Colonic mucosa (tissue), 4 donors: ENCODE data around the gene WWOX. TPM values are rescaled to one million over a fixed set of nuclear protein-coding genes. Genes with fewer than 3 reads are reported as not detected.

Source experiments
- DNase-seq: peaks from one replicate; pipeline ENCODE4 v3.0.0-alpha.2; 2020
- H3K27ac ChIP-seq: fragments of 200-600 bp; one replicate; pipeline ENCODE4 v1.8.0; 2021
- H3K27me3 ChIP-seq: fragments of 200-600 bp; one replicate; pipeline ENCODE4 v1.8.0; 2021
- H3K36me3 ChIP-seq: fragments of 200-600 bp; one replicate; pipeline ENCODE4 v1.8.0; 2021
- H3K4me1 ChIP-seq: fragments of 200-600 bp; one replicate; pipeline ENCODE4 v1.8.0; 2021; ENCODE audit warnings: mild to moderate bottlenecking
- H3K4me3 ChIP-seq: fragments of 200-600 bp; one replicate; pipeline ENCODE4 v1.8.0; 2021
- H3K9ac ChIP-seq, 2 donors: one replicate each; pipeline ENCODE4 v1.7.0; 2013; ENCODE audit warnings: control low read depth in 2 of 2, low read depth in 2 of 2, low read length in 2 of 2
- H3K9me3 ChIP-seq: fragments of 200-600 bp; one replicate; pipeline ENCODE4 v1.8.0; 2021
- intact Hi-C: fragments of 100-400 bp; cut with DNase I; formaldehyde crosslinking; loops from one replicate; pipeline ENCODE4 v1.14.1; 2022
- total RNA-seq, 2 donors: library from RNA; stranded (reverse); fragmentation: NEBNext Ultra II Directional in 1 of 2; extraction: Animal tissue kit (Norgen Biotek cat#: 25700) in 1 of 2; gene quantifications; one replicate each; pipeline ENCODE4 v1.2.1, GENCODE V29; 2021
- TF ChIP-seq, protein P1 (sequence below): fragments of 200-600 bp; IDR thresholded peaks from one replicate; pipeline ENCODE4 v1.8.0; 2022; ENCODE audit warnings: antibody characterized with exemption, mild to moderate bottlenecking
- donor health status: healthy.
- donor health status: DM: no; HTN: no; CAD: no.
- donor health status: DM: no; HTN: no; CAD: no.

Gene WWOX
- total RNA-seq, 2 donors from 2014 or later: 7.2 to 11.0 TPM

DNA sequence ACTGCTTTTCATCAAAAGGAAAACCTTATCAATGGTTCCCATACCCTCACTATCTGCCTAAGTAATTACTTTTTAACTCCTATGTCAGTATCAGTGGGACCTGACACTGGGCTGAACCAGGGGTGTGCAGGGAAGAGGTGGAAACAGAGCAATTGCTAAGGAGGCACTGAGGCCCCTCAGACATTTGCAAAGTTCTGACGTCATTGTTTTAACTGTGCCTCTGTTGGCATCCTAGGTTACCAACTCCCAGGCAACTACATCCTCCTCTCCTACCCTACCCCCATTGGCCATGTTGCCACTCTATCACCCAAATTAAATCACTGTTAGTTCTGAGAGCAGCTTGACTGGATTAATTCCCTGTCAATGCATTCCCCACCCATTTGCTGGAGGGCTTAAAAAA is 8.0 kb upstream of the WWOX start:
- DNase-seq: no peak
- no peak overlapping the region for H3K9ac ChIP-seq
- TF ChIP-seq, protein P1, sequence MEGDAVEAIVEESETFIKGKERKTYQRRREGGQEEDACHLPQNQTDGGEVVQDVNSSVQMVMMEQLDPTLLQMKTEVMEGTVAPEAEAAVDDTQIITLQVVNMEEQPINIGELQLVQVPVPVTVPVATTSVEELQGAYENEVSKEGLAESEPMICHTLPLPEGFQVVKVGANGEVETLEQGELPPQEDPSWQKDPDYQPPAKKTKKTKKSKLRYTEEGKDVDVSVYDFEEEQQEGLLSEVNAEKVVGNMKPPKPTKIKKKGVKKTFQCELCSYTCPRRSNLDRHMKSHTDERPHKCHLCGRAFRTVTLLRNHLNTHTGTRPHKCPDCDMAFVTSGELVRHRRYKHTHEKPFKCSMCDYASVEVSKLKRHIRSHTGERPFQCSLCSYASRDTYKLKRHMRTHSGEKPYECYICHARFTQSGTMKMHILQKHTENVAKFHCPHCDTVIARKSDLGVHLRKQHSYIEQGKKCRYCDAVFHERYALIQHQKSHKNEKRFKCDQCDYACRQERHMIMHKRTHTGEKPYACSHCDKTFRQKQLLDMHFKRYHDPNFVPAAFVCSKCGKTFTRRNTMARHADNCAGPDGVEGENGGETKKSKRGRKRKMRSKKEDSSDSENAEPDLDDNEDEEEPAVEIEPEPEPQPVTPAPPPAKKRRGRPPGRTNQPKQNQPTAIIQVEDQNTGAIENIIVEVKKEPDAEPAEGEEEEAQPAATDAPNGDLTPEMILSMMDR: no peak
- H3K27me3 ChIP-seq: no peaks in the 10 kb centered on the region
- no peak overlapping the region for H3K4me3 ChIP-seq
- no peak overlapping the region for H3K27ac ChIP-seq
- no peaks in the 10 kb centered on the region for H3K4me1 ChIP-seq
- H3K9me3 ChIP-seq: no peaks in the 10 kb centered on the region
- no peaks in the 10 kb centered on the region for H3K36me3 ChIP-seq
- intact Hi-C loops: no loop called here

DNA sequence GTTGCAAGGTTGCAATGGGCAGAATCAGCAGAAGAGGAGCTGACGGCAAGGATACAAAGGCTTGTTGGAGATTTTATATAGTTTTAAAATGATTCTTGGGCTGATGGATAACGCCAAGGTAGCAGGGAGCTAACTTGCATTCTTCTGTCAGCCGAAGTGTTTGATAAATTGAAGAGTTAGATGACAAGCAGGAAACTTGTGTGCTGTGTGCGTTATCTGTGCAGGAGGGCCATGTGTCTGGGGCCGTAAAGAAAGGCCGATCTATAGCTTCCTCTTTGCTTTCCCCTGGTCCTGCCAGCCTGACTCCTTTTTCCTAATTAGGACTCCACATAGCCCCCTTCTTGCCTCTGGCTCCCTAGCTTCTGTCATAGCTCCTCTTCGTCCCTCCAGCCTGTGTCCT is 6.7 kb upstream of the WWOX start:
- Histone ChIP-seq H3K36me3 (no peaks in the 10 kb centered on the region), H3K4me1 (no peaks in the 10 kb centered on the region)
- TF ChIP-seq, protein P1: no peak

DNA sequence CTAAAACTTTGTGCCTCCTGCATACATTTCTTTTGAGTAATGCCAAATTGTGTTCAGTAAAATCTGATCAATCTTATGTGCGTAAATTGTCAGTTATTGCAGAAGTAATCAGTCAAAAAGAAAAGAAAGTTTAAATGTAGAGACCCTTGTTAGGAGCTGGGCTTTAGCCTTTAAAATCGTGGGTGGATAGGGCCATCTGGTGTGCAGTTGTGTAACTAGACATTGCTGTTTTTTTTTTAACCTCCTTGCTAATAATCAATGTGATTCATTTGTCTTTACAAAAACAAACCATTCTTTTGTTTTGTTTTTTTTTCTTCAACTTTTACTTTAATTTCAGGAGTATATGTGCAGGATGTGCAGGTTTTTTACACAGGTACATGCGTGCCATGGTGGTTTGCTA is 5.3 kb upstream of the WWOX start:
- TF ChIP-seq, protein P1: no peak
- H3K4me1 ChIP-seq: no peaks in the 10 kb centered on the region
- no peak overlapping the region for H3K9ac ChIP-seq
- no peaks in the 10 kb centered on the region for H3K9me3 ChIP-seq
- H3K36me3 ChIP-seq: no peaks in the 10 kb centered on the region
- H3K4me3 ChIP-seq: no peak overlapping the region
- intact Hi-C loops: no loop called here
- no peak overlapping the region for H3K27ac ChIP-seq
- DNase-seq: no peak
- no peaks in the 10 kb centered on the region for H3K27me3 ChIP-seq

More for the DNA sequence above, 6.7 kb upstream of the WWOX start:
- no peak overlapping the region for H3K27ac ChIP-seq
- H3K27me3 ChIP-seq: no peaks in the 10 kb centered on the region
- no peak overlapping the region for H3K4me3 ChIP-seq
- no peak overlapping the region for H3K9ac ChIP-seq
- H3K9me3 ChIP-seq: no peaks in the 10 kb centered on the region
- intact Hi-C loops: no loop called here
- no peak for DNase-seq

DNA sequence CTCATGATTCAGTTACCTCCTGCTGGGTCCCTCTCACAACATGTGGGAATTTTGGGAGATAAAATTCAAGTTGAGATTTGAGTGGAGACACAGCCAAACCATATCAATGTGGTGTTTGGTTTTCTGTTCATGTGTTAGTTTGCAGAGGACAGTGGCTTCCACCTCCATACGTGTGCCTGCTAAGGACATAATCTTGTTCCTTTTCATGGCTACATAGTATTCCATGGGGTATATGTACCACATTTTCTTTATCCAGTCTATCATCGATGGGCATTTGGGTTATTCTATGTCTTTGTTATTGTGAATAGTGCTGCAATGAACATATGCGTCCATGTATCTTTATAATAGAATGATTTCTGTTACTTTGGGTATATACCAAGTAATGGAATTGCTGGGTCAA is 4.5 kb upstream of the WWOX start:
- H3K4me1 ChIP-seq: no peaks in the 10 kb centered on the region
- H3K9ac ChIP-seq: no peak overlapping the region
- TF ChIP-seq, protein P1: no peak
- no peak overlapping the region for H3K4me3 ChIP-seq
- intact Hi-C loops: loop anchor here (5.0 kb wide), 1 partner anchor 418 kb away; no protein-coding TSS in a partner anchor
- H3K27me3 ChIP-seq: no peaks in the 10 kb centered on the region
- H3K36me3 ChIP-seq: no peaks in the 10 kb centered on the region
- no peaks in the 10 kb centered on the region for H3K9me3 ChIP-seq
- no peak for DNase-seq
- H3K27ac ChIP-seq: no peak overlapping the region

DNA sequence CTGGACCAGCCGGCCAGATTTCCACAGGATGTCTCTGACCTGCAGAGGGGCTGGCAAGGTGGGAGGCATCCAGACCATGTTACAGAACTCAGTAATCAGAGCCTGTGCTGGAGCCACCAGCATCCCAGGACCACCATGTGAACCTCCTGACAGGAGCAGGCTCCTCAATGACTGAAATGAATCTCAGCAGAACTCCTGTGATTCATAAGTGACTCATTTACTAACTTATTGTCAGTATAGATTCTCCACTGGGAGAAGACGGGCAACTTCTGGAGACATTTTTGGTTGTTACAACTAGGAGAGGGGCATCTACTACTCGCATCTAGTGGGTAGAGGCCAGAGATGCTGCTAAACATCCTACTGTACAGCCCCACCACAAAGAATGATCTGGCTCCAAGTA is 3.1 kb upstream of the WWOX start:
- no peak for DNase-seq
- H3K9me3 ChIP-seq: no peaks in the 10 kb centered on the region
- H3K27ac ChIP-seq: no peak overlapping the region
- intact Hi-C loops: loop anchor here (5.0 kb wide), 1 partner anchor 419 kb away; no protein-coding TSS in a partner anchor
- no peak overlapping the region for H3K4me3 ChIP-seq
- H3K9ac ChIP-seq: no peak overlapping the region
- no peaks in the 10 kb centered on the region for H3K4me1 ChIP-seq
- TF ChIP-seq, protein P1: no peak
- no peaks in the 10 kb centered on the region for H3K27me3 ChIP-seq
- H3K36me3 ChIP-seq: no peaks in the 10 kb centered on the region

DNA sequence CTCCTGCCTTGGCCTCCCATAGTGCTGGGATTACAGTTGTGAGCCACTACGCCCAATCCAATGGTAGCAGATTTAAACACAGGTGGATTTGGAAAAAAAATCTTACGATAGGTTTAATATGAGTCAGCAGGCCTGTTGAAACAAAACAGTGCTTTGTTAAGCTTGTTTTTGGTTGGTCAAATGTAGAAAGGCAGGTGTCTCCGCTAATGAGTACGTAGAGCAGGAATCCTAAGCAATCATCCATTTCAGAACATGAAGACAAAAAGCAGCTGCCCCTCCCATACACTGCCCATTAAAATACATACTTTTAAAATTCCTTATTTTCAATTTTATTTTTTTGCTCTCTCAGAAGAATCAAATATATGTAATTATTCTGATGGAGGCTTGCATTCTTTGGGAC is 1.9 kb upstream of the WWOX start:
- no peaks in the 10 kb centered on the region for H3K27me3 ChIP-seq
- intact Hi-C loops: loop anchor here (5.0 kb wide), 1 partner anchor 420 kb away; no protein-coding TSS in a partner anchor
- H3K36me3 ChIP-seq: no peaks in the 10 kb centered on the region
- TF ChIP-seq, protein P1: no peak
- H3K9ac ChIP-seq: no peak overlapping the region
- no peaks in the 10 kb centered on the region for H3K4me1 ChIP-seq
- H3K4me3 ChIP-seq: no peak overlapping the region
- no peaks in the 10 kb centered on the region for H3K9me3 ChIP-seq
- no peak overlapping the region for H3K27ac ChIP-seq
- no peak for DNase-seq
